Kasumi-1 (cell line): ENCODE results near the gene ZNF618.

Experiments used
- DNase-seq, 2 experiments: peaks; one replicate each; lab custom pipeline; 2025; lab: John Stamatoyannopoulos, UW

The ZNF618 gene

DNA sequence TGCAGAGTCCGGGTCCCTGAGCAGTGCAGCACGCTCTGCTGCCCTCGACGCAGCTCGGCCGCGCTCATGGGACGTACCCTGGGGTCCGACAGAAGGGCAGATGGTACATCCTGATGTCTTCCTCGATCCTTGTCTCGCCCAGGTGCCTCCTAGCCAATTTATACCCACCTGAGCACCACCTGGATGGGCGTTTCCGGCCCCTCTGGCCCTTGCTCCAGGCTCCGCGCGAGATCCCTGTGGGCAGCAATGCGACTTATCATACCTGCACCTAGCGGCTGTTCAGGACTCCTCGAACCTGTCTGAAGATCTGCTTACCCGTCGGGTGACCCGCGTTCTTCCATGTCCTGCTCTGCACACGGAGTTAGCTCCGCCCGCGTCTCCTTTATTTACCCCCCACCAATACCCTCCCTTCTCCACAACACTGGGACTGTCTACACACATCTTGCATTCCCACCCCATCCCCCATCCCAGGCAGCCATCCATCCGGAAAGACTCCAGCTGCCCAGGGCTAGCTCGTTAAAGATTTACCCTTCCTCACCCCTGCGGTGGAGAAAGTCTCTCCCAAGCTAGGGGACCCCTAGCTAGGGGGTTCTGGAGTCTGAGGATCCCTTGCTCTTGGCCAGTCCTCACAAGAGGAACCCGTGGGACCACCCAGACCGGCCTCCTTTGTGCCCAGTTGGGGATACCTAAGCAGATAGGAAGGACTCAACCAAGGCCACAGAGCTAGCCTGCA lies 223.0 kb downstream of the ZNF618 start, which contains the start of gene KIF12:
Gene KIF12, minus strand, starts transcription at position 357 of the 733 bp plus-strand sequence. Its CDS starts 16 bp downstream, at position 341.
- no peak for DNase-seq

DNA sequence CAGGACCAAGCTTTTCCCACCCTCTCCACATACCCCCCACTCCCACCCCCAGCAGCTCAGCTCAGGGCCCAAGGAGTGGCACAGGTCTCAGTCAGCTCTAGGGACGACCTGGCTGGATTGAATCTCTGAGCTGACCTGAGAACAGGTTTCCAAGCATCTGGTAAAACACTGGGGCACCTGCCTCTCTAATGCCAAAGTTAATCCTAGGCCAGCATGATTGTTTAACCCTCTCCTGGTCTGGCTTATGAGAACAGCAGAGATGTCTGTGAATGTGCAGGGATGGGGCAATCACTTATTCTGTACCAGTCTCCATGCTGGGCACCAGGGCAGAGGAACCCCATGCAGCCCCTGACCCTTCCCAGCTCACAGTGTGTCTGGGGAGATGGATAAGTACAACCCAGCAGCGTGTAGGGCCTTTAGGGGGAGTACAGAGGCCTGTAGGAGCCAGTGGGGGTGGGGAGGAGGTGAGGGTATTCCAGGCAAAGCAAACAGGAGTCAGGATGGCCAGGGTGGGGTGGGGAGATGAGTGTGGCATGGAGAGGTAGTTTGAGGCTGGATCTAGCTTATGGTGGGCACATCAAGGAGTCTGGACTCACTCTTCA lies 223.7 kb downstream of the ZNF618 start:
- DNase-seq: no peak

DNA sequence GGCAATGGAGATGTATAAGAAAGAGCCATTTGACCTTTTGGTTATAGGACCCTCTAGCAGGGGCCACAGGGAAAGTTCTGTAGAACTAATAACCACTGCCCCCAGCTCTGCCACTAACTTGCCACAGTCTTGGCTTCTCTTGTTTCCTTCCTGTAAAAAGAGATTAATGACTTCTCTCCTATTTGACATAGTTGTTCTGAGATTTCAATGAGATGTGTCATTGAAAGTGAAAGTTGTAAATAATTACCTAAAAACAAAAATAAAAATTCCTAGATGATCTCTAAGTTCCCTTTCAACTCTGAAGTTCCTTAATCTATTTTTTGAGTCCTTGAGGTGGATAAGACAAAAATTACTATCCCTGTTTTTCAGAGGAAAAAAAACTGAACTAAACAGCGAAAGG lies 224.4 kb downstream of the ZNF618 start:
- no peak for DNase-seq

DNA sequence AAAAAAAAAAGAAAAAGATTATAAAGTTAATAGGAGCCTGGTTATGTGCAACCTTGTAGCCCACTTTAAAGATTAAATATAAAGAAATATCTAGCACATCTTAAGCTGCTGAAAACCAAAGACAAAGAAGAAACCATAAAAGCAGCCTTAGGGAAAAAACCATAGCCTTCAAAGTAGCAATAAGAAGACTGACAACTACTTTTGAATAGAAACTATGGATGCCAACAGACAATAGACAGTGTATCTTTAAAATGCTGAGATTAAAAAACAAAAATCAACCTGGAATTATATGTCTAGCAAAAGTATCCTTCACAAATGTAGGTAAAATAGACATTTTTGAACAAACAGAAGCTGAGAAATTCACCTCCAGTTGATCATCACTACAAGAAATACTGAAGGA lies 226.4 kb downstream of the ZNF618 start:
- no peak for DNase-seq

DNA sequence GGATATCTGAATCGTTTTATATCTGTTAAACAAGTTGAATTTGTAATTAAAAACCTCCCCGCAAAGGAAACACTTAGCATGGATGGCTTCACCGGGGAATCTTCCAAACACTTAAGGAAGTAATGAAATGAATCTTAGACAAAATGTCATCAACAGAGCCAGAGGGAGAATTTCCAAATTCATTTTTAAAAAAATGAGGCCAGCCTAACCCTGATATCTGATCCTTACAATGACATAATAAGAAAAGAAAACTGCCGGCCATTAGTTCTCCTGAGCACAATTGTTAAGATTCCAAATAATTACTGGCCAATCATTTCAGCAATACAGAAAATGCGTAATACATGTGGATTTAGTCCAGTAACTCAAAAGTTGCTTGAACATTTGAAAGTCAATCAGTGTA lies 229.1 kb downstream of the ZNF618 start:
- DNase-seq: no peak
